ENCODE data around the gene APBA2. TPM values are rescaled to one million over a fixed set of nuclear protein-coding genes. Genes with fewer than 3 reads are reported as not detected.

APBA2 gene
- total RNA-seq, 4 donors from 2014 or later, result 2.3 to 15.0 (median 4.6) TPM; not detected in 1

DNA sequence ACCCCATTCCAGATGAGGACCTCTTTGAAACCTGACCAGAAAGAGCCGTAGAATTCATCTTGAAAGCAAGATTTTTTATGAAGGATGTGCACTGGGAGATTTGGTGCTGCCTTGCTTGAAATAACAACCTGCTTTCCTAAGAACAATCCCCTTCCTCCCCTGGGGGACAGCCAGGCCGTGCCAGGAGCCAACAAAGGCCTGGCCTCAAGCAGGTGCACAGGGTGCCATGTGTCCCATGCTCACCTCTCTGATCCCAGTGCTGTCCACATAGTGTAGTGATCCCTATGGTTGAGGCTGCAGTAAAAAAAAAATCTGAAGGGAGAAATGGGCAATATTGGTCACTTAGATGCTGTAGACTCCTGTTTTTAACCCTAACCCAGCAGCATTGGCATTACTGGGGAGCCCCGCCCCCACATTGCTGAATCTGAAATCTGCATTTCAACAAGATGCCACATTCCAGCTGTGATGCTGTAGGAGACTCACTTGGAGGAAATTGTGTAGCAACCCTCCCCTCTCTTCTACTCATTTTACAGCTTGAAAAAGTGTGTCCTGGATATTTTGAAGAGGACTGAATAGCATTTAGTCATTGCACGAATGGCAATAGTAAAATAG lies 171.2 kb downstream of the APBA2 start:
- Histone ChIP-seq H3K27me3 (no peaks in the 10 kb centered on the region), H3K36me3 (no peaks in the 10 kb centered on the region), H3K4me3 (no peak overlapping the region), H3K27ac (no peak overlapping the region), H3K9me3 (no peaks in the 10 kb centered on the region), H3K4me1 (no peaks in the 10 kb centered on the region)
- TF ChIP-seq, protein P1, sequence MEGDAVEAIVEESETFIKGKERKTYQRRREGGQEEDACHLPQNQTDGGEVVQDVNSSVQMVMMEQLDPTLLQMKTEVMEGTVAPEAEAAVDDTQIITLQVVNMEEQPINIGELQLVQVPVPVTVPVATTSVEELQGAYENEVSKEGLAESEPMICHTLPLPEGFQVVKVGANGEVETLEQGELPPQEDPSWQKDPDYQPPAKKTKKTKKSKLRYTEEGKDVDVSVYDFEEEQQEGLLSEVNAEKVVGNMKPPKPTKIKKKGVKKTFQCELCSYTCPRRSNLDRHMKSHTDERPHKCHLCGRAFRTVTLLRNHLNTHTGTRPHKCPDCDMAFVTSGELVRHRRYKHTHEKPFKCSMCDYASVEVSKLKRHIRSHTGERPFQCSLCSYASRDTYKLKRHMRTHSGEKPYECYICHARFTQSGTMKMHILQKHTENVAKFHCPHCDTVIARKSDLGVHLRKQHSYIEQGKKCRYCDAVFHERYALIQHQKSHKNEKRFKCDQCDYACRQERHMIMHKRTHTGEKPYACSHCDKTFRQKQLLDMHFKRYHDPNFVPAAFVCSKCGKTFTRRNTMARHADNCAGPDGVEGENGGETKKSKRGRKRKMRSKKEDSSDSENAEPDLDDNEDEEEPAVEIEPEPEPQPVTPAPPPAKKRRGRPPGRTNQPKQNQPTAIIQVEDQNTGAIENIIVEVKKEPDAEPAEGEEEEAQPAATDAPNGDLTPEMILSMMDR (IDR thresholded peaks at IDR 0.05), result no peak
- no peak for TF ChIP-seq POLR2A (IDR thresholded peaks at IDR 0.05)
- intact Hi-C loops (cut with DNase I; ENCODE audit: low total_unique reads), result no loop called here
- DNase-seq, result no peak

DNA sequence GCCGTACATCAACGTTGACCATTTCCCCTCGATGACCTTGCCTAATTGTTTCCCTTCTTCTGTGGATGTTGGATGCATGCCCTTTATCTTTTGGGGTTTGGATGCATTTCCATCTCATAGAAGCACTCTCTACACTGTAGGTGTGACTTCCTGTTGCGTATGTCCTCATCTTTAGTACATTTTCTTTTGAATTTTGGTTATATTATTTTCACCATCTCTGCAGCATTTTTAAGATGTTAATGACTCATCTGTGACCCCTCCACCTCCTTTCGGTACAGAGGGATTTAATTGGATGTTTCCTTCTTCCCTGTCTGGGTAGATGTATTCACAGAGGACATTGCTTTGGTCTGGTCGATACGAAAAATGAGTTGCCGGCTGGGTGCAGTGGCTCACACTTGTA lies 172.1 kb downstream of the APBA2 start:
- TF ChIP-seq, protein P1 (IDR thresholded peaks at IDR 0.05), result no peak
- no peak for TF ChIP-seq POLR2A (IDR thresholded peaks at IDR 0.05)
- intact Hi-C loops (cut with DNase I; ENCODE audit: low total_unique reads), result no loop called here
- H3K4me3 ChIP-seq, result no peak overlapping the region
- DNase-seq, result no peak
- H3K27me3 ChIP-seq, result no peaks in the 10 kb centered on the region
- no peaks in the 10 kb centered on the region for H3K36me3 ChIP-seq
- no peak overlapping the region for H3K27ac ChIP-seq
- H3K9me3 ChIP-seq, result no peaks in the 10 kb centered on the region
- H3K4me1 ChIP-seq, result no peaks in the 10 kb centered on the region

DNA sequence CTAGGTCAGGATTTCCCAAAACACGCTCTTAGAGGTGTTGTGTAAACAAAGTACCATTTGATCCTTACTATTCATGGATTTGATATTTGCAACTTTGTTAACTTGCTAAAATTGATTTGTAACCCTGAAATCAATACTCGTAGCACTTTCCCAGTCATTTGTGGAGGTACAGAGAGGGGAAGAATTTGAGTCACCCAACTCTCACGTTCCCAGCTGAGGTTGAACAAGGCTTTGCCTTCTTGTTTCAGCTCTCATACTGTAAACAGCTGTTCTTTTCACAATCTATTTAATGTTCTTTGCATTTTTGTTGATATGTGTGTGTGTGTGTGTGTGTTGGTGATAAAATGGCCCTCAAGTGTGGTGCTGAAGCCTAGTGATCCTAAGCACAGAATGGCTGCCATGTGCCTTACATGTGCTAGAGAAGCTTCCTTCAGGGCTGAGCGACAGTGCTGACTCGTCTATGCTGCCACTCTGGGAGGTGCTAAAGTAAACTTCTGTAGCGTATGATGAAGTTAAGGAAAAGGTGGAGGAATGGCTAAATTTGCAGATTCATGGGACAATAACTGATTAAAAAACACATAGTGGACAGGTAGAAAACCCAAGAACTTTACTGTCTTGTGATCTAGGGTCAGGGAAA lies 173.2 kb downstream of the APBA2 start:
- no peak overlapping the region for H3K4me3 ChIP-seq
- no peaks in the 10 kb centered on the region for H3K36me3 ChIP-seq

DNA sequence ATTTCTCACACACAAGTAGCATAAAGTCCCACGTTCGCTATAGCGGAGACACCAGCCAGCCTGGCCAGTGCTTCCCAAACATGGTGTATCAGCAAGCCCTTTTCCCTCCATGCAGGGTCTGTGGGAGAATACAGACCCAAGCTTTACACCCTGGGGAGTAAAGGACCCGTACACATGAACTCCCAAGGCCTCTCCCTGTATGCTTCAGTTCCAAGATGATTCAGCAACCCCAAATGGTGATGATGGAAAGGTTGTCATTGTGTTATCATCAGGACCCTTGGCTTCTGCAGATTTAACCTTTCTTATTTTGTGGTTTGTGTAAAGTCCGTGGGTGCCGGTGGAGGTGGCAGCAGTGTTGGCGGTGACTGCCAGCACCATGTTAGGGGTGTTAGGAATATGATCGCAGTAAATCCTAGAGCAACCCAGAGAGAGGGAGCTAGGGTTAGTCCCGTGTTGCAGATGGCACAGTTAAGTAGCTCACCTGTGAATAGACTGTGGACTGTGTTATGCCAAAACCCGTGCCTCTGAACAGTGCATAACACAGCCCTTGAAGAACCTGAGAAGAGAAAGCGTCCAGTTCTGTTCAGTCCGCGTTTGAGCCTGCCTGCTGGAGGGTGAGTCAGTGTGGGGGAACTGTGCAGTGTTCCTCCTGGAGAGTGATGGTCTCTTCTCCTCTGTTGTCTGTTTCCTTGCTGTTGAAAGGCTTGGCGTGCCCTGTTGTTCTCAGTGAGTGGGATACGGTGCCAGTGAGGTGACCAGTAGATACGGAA lies 174.3 kb downstream of the APBA2 start:
- H3K27ac ChIP-seq, result no peak overlapping the region
- H3K27me3 ChIP-seq, result no peaks in the 10 kb centered on the region
- no peak overlapping the region for H3K4me3 ChIP-seq
- no peaks in the 10 kb centered on the region for H3K9me3 ChIP-seq
- DNase-seq, result no peak
- intact Hi-C loops (cut with DNase I; ENCODE audit: low total_unique reads), result no loop called here
- TF ChIP-seq, protein P1 (IDR thresholded peaks at IDR 0.05), result no peak
- H3K4me1 ChIP-seq, result no peaks in the 10 kb centered on the region
- H3K36me3 ChIP-seq, result no peaks in the 10 kb centered on the region

More for the DNA sequence above, 173.2 kb downstream of the APBA2 start:
- TF ChIP-seq, protein P1 (IDR thresholded peaks at IDR 0.05), result no peak
- TF ChIP-seq POLR2A (IDR thresholded peaks at IDR 0.05), result no peak
- Histone ChIP-seq H3K9me3 (no peaks in the 10 kb centered on the region), H3K27me3 (no peaks in the 10 kb centered on the region), H3K4me1 (no peaks in the 10 kb centered on the region), H3K27ac (no peak overlapping the region)
- DNase-seq, result no peak
- intact Hi-C loops (cut with DNase I; ENCODE audit: low total_unique reads), result no loop called here

DNA sequence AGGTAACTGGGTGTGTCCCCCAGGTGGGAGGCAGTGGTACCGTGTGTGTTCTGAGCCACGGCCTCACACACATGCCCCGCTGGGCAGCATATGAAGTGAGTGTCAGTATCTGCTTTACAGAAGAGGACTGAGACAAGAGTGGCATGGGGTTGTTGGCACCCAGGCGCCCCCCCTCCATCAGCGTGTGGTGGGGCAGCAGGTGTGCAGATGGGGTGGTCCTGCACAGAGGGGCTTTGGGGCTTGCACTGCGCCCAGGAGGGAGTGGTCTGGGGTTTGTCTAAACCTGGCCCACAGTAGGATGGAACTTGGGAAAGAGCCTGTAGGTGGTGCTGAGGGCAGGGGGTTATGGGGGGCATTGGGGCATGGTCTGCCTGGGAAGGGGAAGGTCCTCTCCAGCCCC lies 176.0 kb downstream of the APBA2 start:
- H3K4me3 ChIP-seq, result no peak overlapping the region
- no peaks in the 10 kb centered on the region for H3K9me3 ChIP-seq
- H3K27me3 ChIP-seq, result no peaks in the 10 kb centered on the region
- no peaks in the 10 kb centered on the region for H3K36me3 ChIP-seq
- H3K27ac ChIP-seq, result no peak overlapping the region
- intact Hi-C loops (cut with DNase I; ENCODE audit: low total_unique reads), result no loop called here
- no peak for DNase-seq
- TF ChIP-seq, protein P1 (IDR thresholded peaks at IDR 0.05), result no peak
- no peak for TF ChIP-seq POLR2A (IDR thresholded peaks at IDR 0.05)
- H3K4me1 ChIP-seq, result no peaks in the 10 kb centered on the region
